Right atrium auricular region (tissue), 2 donors: ENCODE results near the gene MATCAP1. TPM values are rescaled to one million over a fixed set of nuclear protein-coding genes. Genes with fewer than 3 reads are reported as not detected.

Source experiments
- microRNA counts, 2 donors: library from miRNA; unstranded; fragments of <30 nt; microRNA quantifications; one replicate each; lab custom pipeline; 2016 to 2017
- microRNA-seq, 2 donors: library from miRNA; unstranded; fragments of <30 nt; microRNA quantifications; one replicate each; pipeline ENCODE4, GENCODE V29; 2016 to 2017; ENCODE audit warnings: borderline number of aligned reads in 2 of 2, borderline replicate concordance in 1 of 2
- total RNA-seq, 2 donors: library from RNA; depleted of rRNA; stranded (reverse); fragments of >200 nt; gene quantifications; one replicate each; pipeline ENCODE4 v1.1.0, GENCODE V29; 2016

MATCAP1 gene
- total RNA-seq, 2 donors from 2014 or later, result 4.2 to 7.8 TPM

MicroRNA genes within 50 kb of the gene (microRNA counts, 767-probe panel; counts per million panel counts)
- microRNA hsa-miR-328 (lab: Ali Mortazavi, UCI), result 0 to 1,333 counts per million in 2 donors

Small RNAs within 50 kb of the gene (microRNA-seq; reads per million reads assigned to microRNA genes)
- 145 to 172 reads per million in 2 donors for gene MIR328

Other genes starting within 250 kb of the MATCAP1 start
- gene CIAO2B, start 249.6 kb downstream of the MATCAP1 start, total RNA-seq, result 100 to 1,000 TPM in 1 of 2 donors, 10 to 100 TPM in 1; 75.3 to 118 TPM
- 10 to 100 TPM; 33.1 to 51.4 TPM for gene CES2, start 248.4 kb downstream of the MATCAP1 start, total RNA-seq
- gene CES3, start 222.7 kb downstream of the MATCAP1 start, total RNA-seq, result under 1 TPM; 0.16 to 0.89 TPM
- gene CES4A, start 195.4 kb downstream of the MATCAP1 start, total RNA-seq, result 10 to 100 TPM in 1 of 2 donors, 1 to 10 TPM in 1; 7.8 to 20.6 TPM
- gene CBFB, start 154.8 kb downstream of the MATCAP1 start, total RNA-seq, result 10 to 100 TPM; 25.7 to 49.3 TPM
- gene PHAF1, start 74.0 kb downstream of the MATCAP1 start, total RNA-seq, result 10 to 100 TPM; 10.3 TPM
- 10 to 100 TPM; 12.2 to 31.6 TPM for gene B3GNT9, start 33.0 kb downstream of the MATCAP1 start, total RNA-seq
- gene TRADD, start 24.1 kb downstream of the MATCAP1 start, total RNA-seq, result 10 to 100 TPM; 12.8 to 16.1 TPM
- 10 to 100 TPM in 1 of 2 donors, 1 to 10 TPM in 1; 9.5 to 11.6 TPM for gene FBXL8, start 24.0 kb downstream of the MATCAP1 start, total RNA-seq
- 100 to 1,000 TPM in 1 of 2 donors, 10 to 100 TPM in 1; 15.3 to 157 TPM for gene HSF4, start 19.2 kb downstream of the MATCAP1 start, total RNA-seq
- gene NOL3, start 13.4 kb downstream of the MATCAP1 start, total RNA-seq, result 100 to 1,000 TPM in 1 of 2 donors, 10 to 100 TPM in 1; 87.5 to 103 TPM
- gene EXOC3L1, start 6.2 kb upstream of the MATCAP1 start, total RNA-seq, result 1 to 10 TPM; 2.2 to 2.5 TPM
- 10 to 100 TPM; 53.8 to 70.3 TPM for gene E2F4, start 8.2 kb upstream of the MATCAP1 start, total RNA-seq
- 1 to 10 TPM in 1 of 2 donors, under 1 TPM in 1; 0.37 to 2.2 TPM for gene ELMO3, start 15.2 kb upstream of the MATCAP1 start, total RNA-seq
- 10 to 100 TPM; 16.9 to 27.8 TPM for gene TMEM208, start 43.2 kb upstream of the MATCAP1 start, total RNA-seq
- 10 to 100 TPM in 1 of 2 donors, 1 to 10 TPM in 1; 5.3 to 11.6 TPM for gene FHOD1, start 63.5 kb upstream of the MATCAP1 start, total RNA-seq
- 1 to 10 TPM; 1.5 to 2.4 TPM for gene SLC9A5, start 65.0 kb upstream of the MATCAP1 start, total RNA-seq
- gene PLEKHG4, start 95.6 kb upstream of the MATCAP1 start, total RNA-seq, result 1 to 10 TPM; 1.1 to 3.9 TPM
- gene KCTD19, start 142.8 kb upstream of the MATCAP1 start, total RNA-seq, result under 1 TPM in 1 of 2 donors, not detected in 1; 0.08 TPM
- gene LRRC36, start 142.9 kb upstream of the MATCAP1 start, total RNA-seq, result under 1 TPM; 0.33 to 0.43 TPM
- gene TPPP3, start 209.5 kb upstream of the MATCAP1 start, total RNA-seq, result 10 to 100 TPM; 24.1 to 56.4 TPM
- 10 to 100 TPM in 1 of 2 donors, 1 to 10 TPM in 1; 8.9 to 11.8 TPM for gene ZDHHC1, start 232.5 kb upstream of the MATCAP1 start, total RNA-seq
- not detected for gene HSD11B2, start 247.2 kb upstream of the MATCAP1 start, total RNA-seq